HG03159 (cell line): Measurements from ENCODE around the gene MRPL49.
"Not testable (repeated sequence)": the region's sequence is repeated elsewhere in the genome, so short reads cannot be mapped to it uniquely, and the experiment has no call there.

ENCODE experiments used
- ATAC-seq: cut with Tn5 transposase; IDR thresholded peaks from one replicate; pipeline ENCODE4 v1.9.1; 2021; ENCODE audit warnings: mild to moderate bottlenecking, moderate library complexity; ENCODE audit not compliant: unreplicated experiment

Gene MRPL49

GRCh38 chr11:65163684-65164083 is 41.6 kb downstream of the MRPL49 start:
- no peak for ATAC-seq

GRCh38 chr11:65165410-65166317 is 43.5 kb downstream of the MRPL49 start:
- no peak for ATAC-seq

GRCh38 chr11:65166893-65167292 is 44.8 kb downstream of the MRPL49 start:
- ATAC-seq: no peak

- ATAC-seq: no peak
These were observed 45.5 kb downstream of the MRPL49 start for GRCh38 chr11:65167656-65168055.

- no peak for ATAC-seq
These were observed 47.1 kb downstream of the MRPL49 start for GRCh38 chr11:65169164-65169641.

GRCh38 chr11:65170058-65170534 is 48.0 kb downstream of the MRPL49 start, which contains the start of gene SPDYC:
TSS of gene SPDYC (plus strand) at chr11:65170233. CDS start at chr11:65171358, 1,125 bp downstream.
- ATAC-seq: no peak

- ATAC-seq: no peak
These were observed 50.5 kb downstream of the MRPL49 start for GRCh38 chr11:65172600-65172999.

GRCh38 chr11:65174571-65175010 is 52.5 kb downstream of the MRPL49 start:
- ATAC-seq: not testable (repeated sequence)
